CD8-positive, alpha-beta memory T cell (primary cell): ENCODE results near the gene PLXNA2. TPM values are rescaled to one million over a fixed set of nuclear protein-coding genes. Genes with fewer than 3 reads are reported as not detected.

ENCODE experiments used
- CTCF ChIA-PET: fragments of 350-600 bp; sonication (Branson Sonifier 250); formaldehyde crosslinking; loops from one replicate; lab custom pipeline; 2021; ENCODE audit warnings: antibody characterized with exemption; lab: Charles Lee
- POLR2A ChIA-PET: fragments of 350-600 bp; sonication (Branson Sonifier 250); formaldehyde crosslinking; loops from one replicate; lab custom pipeline; 2021; ENCODE audit warnings: antibody characterized with exemption; lab: Charles Lee
- DNase-seq, 5 donors: peaks; one replicate each; pipeline versions ENCODE4 v3.0.0 to v3.0.0-alpha.2; 2020 to 2022; ENCODE audit warnings: mixed read lengths in 1 of 5
- H3K27ac ChIP-seq: one replicate; pipeline ENCODE4 v1.7.0; 2013; ENCODE audit warnings: low read depth, mild to moderate bottlenecking, low read length, moderate library complexity
- H3K27me3 ChIP-seq: 2 replicates; pipeline ENCODE4 v1.7.0; 2013; ENCODE audit warnings: low read length, mild to moderate bottlenecking; ENCODE audit not compliant: insufficient read depth, poor library complexity, severe bottlenecking
- H3K36me3 ChIP-seq: 2 replicates; pipeline ENCODE4 v1.7.0; 2013; ENCODE audit warnings: mild to moderate bottlenecking, low read length, moderate library complexity; ENCODE audit not compliant: insufficient read depth
- H3K4me1 ChIP-seq: 2 replicates; pipeline ENCODE4 v1.7.0; 2013; ENCODE audit warnings: mild to moderate bottlenecking, low read length, moderate library complexity; ENCODE audit not compliant: insufficient read depth
- H3K4me3 ChIP-seq: 2 replicates; pipeline ENCODE4 v1.7.0; 2013; ENCODE audit warnings: mild to moderate bottlenecking, low read length
- H3K9me3 ChIP-seq: 2 replicates; pipeline ENCODE4 v1.7.0; 2013; ENCODE audit warnings: mild to moderate bottlenecking, low read length
- H3K27ac Mint-ChIP-seq, 8 donors: one replicate each; pipeline ENCODE4 v1.8.0; 2020 to 2021; ENCODE audit warnings: mixed read lengths in 8 of 8, mild to moderate bottlenecking in 6 of 8, inconsistent platforms in 3 of 8, moderate library complexity in 3 of 8
- H3K27me3 Mint-ChIP-seq, 2 donors: one replicate each; pipeline ENCODE4 v1.8.0; 2020 to 2021; ENCODE audit warnings: mixed read lengths in 2 of 2, mild to moderate bottlenecking in 1 of 2, moderate library complexity in 1 of 2
- H3K36me3 Mint-ChIP-seq, 3 donors: one replicate each; pipeline ENCODE4 v1.8.0; 2020 to 2021; ENCODE audit warnings: mixed read lengths in 3 of 3, inconsistent platforms in 1 of 3, mild to moderate bottlenecking in 1 of 3
- H3K4me1 Mint-ChIP-seq, 3 donors: one replicate each; pipeline ENCODE4 v1.8.0; 2020 to 2021; ENCODE audit warnings: mixed read lengths in 3 of 3, inconsistent platforms in 1 of 3, mild to moderate bottlenecking in 1 of 3
- H3K4me3 Mint-ChIP-seq, 7 donors: one replicate each; pipeline ENCODE4 v1.8.0; 2020 to 2021; ENCODE audit warnings: mixed read lengths in 7 of 7, mild to moderate bottlenecking in 6 of 7, moderate library complexity in 4 of 7, inconsistent platforms in 2 of 7
- H3K9me3 Mint-ChIP-seq, 5 donors: one replicate each; pipeline ENCODE4 v1.8.0; 2020 to 2022; ENCODE audit warnings: mixed read lengths in 5 of 5, mild to moderate bottlenecking in 3 of 5, moderate library complexity in 2 of 5, inconsistent platforms in 1 of 5
- polyA plus RNA-seq: library from polyadenylated mRNA; unstranded; fragments of 300-500 nt; fragmentation: Illumina TruSeq; gene quantifications from one replicate; pipeline ENCODE4 v1.2.3, GENCODE V29; 2021
- total RNA-seq, 2 experiments: library from RNA; stranded (reverse); gene quantifications; one replicate each; pipeline ENCODE4 v1.2.3, GENCODE V29; 2021

PLXNA2 gene
- total and polyA plus RNA-seq, 3 experiments from 2014 or later, result 0.75 to 1.1 (median 1.0) TPM

- Histone ChIP-seq H3K27me3 (no peaks in the 10 kb centered on the region), H3K4me3 (no peak overlapping the region), H3K36me3 (no peaks in the 10 kb centered on the region), H3K4me1 (no peaks in the 10 kb centered on the region), H3K27ac (no peak overlapping the region), H3K9me3 (no peaks in the 10 kb centered on the region)
- ChIA-PET CTCF (no interaction called here), POLR2A (no interaction called here)
- Mint-ChIP-seq H3K4me1 (no peaks in the 10 kb centered on the region), H3K27ac (no peak overlapping the region), H3K9me3 (no peaks in the 10 kb centered on the region), H3K27me3 (peaks cover 2 to 5% of the 10 kb centered on the region in 2 donors), H3K36me3 (peaks cover 0 to 4% (median 0%) of the 10 kb centered on the region in 3 donors), H3K4me3 (no peak overlapping the region)
- DNase-seq, result no peak
Observed at GRCh38 chr1:208079161-208079560, 165.0 kb downstream of the PLXNA2 start.

DNA sequence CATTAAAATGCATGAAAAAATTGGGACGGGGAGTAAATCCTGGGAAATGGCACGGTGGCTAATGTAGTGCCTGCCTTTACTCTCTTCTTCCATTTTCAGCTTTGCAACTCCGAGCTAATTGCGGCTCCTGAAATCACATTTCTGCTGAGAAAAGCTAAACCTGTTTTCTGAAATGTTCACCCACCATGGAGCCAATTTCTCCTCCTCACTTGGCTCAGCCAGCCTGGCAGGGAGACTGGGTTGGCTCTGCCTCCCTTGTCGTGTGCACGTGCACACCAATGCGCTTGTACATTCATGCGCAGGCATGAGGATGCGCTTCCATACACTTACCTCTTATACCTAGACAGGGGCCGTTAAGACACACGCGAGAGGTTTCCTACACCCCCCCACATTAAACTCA lies 165.4 kb downstream of the PLXNA2 start:
- H3K9me3 Mint-ChIP-seq, result no peaks in the 10 kb centered on the region
- CTCF ChIA-PET, result no interaction called here
- Histone ChIP-seq H3K36me3 (no peaks in the 10 kb centered on the region), H3K9me3 (no peaks in the 10 kb centered on the region), H3K4me3 (no peak overlapping the region), H3K4me1 (no peaks in the 10 kb centered on the region), H3K27ac (no peak overlapping the region), H3K27me3 (no peaks in the 10 kb centered on the region)
- no peak for DNase-seq
- POLR2A ChIA-PET, result no interaction called here
- H3K27ac Mint-ChIP-seq, result peak overlapping the region in 1 of 8 donors; percentile 7
- peaks cover 2 to 5% of the 10 kb centered on the region in 2 donors for H3K27me3 Mint-ChIP-seq
- peaks cover 0 to 4% (median 0%) of the 10 kb centered on the region in 3 donors for H3K36me3 Mint-ChIP-seq
- no peaks in the 10 kb centered on the region for H3K4me1 Mint-ChIP-seq
- H3K4me3 Mint-ChIP-seq, result no peak overlapping the region

GRCh38 chr1:208077232-208078075 lies 166.7 kb downstream of the PLXNA2 start:
- Mint-ChIP-seq H3K36me3 (no peaks in the 10 kb centered on the region), H3K27me3 (peaks cover under 1% of the 10 kb centered on the region in 2 donors), H3K9me3 (no peaks in the 10 kb centered on the region), H3K27ac (no peak overlapping the region), H3K4me3 (no peak overlapping the region), H3K4me1 (no peaks in the 10 kb centered on the region)
- H3K4me1 ChIP-seq, result no peaks in the 10 kb centered on the region
- CTCF ChIA-PET, result no interaction called here
- no peak overlapping the region for H3K27ac ChIP-seq
- POLR2A ChIA-PET, result no interaction called here
- no peak for DNase-seq
- H3K4me3 ChIP-seq, result no peak overlapping the region
- no peaks in the 10 kb centered on the region for H3K9me3 ChIP-seq
- H3K27me3 ChIP-seq, result no peaks in the 10 kb centered on the region
- H3K36me3 ChIP-seq, result no peaks in the 10 kb centered on the region

GRCh38 chr1:208074353-208074752 lies 169.8 kb downstream of the PLXNA2 start:
- H3K27ac ChIP-seq, result no peak overlapping the region
- ChIA-PET POLR2A (no interaction called here), CTCF (no interaction called here)
- H3K36me3 ChIP-seq, result no peaks in the 10 kb centered on the region
- H3K4me3 ChIP-seq, result no peak overlapping the region
- no peak for DNase-seq
- H3K9me3 ChIP-seq, result no peaks in the 10 kb centered on the region
- Mint-ChIP-seq H3K4me3 (no peak overlapping the region), H3K27me3 (no peaks in the 10 kb centered on the region), H3K4me1 (no peaks in the 10 kb centered on the region), H3K9me3 (no peaks in the 10 kb centered on the region), H3K27ac (no peak overlapping the region), H3K36me3 (no peaks in the 10 kb centered on the region)
- H3K4me1 ChIP-seq, result no peaks in the 10 kb centered on the region
- H3K27me3 ChIP-seq, result no peaks in the 10 kb centered on the region

DNA sequence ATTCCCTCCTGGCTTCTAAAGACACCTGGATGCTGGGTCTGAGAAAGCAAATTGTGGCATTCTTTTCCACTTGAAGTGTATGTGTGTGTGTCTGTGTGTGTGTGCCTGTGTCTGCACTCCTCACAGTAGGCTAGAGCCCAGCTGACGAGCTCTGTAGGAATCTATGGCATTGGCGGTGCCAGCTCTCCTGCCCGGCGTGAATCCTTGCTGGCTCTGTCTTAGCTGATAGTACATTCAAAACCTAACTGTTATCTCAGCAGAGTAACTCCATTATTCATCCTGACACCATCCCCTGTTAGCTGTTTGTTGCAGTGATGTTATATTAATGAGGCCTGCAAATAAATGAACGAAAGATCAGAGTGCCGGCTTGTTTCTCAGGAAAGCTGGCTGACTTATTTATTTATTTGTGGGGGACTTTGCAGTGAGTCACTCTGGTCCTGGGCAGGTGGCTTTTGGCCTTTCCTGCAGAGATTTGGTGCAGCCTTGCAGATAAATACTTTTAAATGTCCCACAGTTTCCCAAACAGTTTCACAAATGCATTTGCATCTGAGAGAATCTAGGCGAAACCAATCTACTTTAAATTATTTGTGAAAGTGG lies 172.7 kb downstream of the PLXNA2 start:
- Mint-ChIP-seq H3K27ac (no peak overlapping the region), H3K4me3 (no peak overlapping the region), H3K4me1 (no peaks in the 10 kb centered on the region), H3K27me3 (peaks cover 0 to 2% of the 10 kb centered on the region in 2 donors), H3K36me3 (no peaks in the 10 kb centered on the region), H3K9me3 (no peaks in the 10 kb centered on the region)
- H3K4me3 ChIP-seq, result no peak overlapping the region
- no peaks in the 10 kb centered on the region for H3K4me1 ChIP-seq
- ChIA-PET CTCF (interaction anchor here (1.3 kb wide), 1 partner anchor 23 kb away, joined by 4 read pairs; no protein-coding TSS in a partner anchor), POLR2A (no interaction called here)
- H3K36me3 ChIP-seq, result no peaks in the 10 kb centered on the region
- H3K27ac ChIP-seq, result no peak overlapping the region
- H3K27me3 ChIP-seq, result no peaks in the 10 kb centered on the region
- no peak for DNase-seq
- H3K9me3 ChIP-seq, result no peaks in the 10 kb centered on the region

DNA sequence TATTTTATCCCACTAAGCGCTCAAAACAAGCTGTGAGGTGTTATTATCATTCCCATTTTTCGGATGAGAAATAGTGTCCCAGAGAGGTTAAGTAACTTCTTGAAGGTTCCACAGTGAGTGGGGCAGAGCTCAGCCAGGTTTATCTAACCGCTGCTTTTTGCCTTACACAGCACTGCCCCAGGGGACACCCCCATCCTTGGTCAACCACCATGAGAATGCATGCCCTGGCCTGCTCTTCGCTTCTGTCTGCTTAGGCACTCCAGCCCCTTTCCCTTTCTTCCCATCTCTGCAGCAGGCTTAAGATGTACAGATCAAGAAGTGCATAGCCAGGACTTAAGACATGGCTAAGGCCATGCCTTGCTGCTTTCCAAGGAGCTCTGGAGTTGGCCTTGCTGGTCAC lies 174.3 kb downstream of the PLXNA2 start:
- H3K36me3 Mint-ChIP-seq, result peaks cover 0 to 1% (median 0%) of the 10 kb centered on the region in 3 donors
- no peak overlapping the region for H3K27ac Mint-ChIP-seq
- H3K4me1 ChIP-seq, result no peaks in the 10 kb centered on the region
- no peaks in the 10 kb centered on the region for H3K9me3 ChIP-seq
- CTCF ChIA-PET, result interaction anchor here (1.2 kb wide), 1 partner anchor 11 kb away, joined by 3 read pairs; no protein-coding TSS in a partner anchor
- H3K4me3 Mint-ChIP-seq, result no peak overlapping the region
- H3K27me3 ChIP-seq, result no peaks in the 10 kb centered on the region
- H3K4me3 ChIP-seq, result no peak overlapping the region
- H3K4me1 Mint-ChIP-seq, result no peaks in the 10 kb centered on the region
- POLR2A ChIA-PET, result no interaction called here
- H3K27ac ChIP-seq, result no peak overlapping the region
- no peaks in the 10 kb centered on the region for H3K36me3 ChIP-seq
- H3K9me3 Mint-ChIP-seq, result no peaks in the 10 kb centered on the region
- no peak for DNase-seq
- H3K27me3 Mint-ChIP-seq, result peaks cover 1 to 2% of the 10 kb centered on the region in 2 donors

- Mint-ChIP-seq H3K27me3 (peaks cover 1 to 2% of the 10 kb centered on the region in 2 donors), H3K4me1 (no peaks in the 10 kb centered on the region), H3K9me3 (no peaks in the 10 kb centered on the region), H3K27ac (no peak overlapping the region), H3K36me3 (peaks cover 0 to 1% (median 0%) of the 10 kb centered on the region in 3 donors), H3K4me3 (no peak overlapping the region)
- ChIA-PET POLR2A (no interaction called here), CTCF (no interaction called here)
- H3K4me1 ChIP-seq, result no peaks in the 10 kb centered on the region
- no peak for DNase-seq
- H3K27ac ChIP-seq, result no peak overlapping the region
- H3K27me3 ChIP-seq, result no peaks in the 10 kb centered on the region
- H3K4me3 ChIP-seq, result no peak overlapping the region
- no peaks in the 10 kb centered on the region for H3K36me3 ChIP-seq
- H3K9me3 ChIP-seq, result no peaks in the 10 kb centered on the region
Observed at GRCh38 chr1:208069317-208069716, 174.9 kb downstream of the PLXNA2 start.

DNA sequence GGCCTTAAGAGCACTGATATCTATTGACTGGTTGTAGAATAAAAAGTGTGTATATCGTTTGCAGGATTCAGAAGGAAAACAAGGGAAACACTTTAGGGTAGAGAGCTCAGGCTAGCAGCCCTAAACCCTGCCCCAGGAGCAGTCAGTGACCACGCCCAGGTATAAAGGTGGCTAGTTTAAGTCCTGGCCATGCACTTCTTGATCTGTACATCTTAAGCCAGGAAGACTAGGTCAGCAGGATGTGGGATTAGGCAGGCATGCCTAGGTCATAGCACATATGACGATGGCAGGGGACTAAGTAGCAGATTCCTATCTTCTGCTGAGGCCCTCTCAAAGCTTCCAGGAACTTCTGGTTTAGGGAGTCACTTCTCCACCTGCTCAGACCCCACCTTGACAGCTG lies 175.3 kb downstream of the PLXNA2 start:
- ChIA-PET CTCF (no interaction called here), POLR2A (no interaction called here)
- H3K4me1 ChIP-seq, result no peaks in the 10 kb centered on the region
- H3K36me3 ChIP-seq, result no peaks in the 10 kb centered on the region
- no peak overlapping the region for H3K4me3 ChIP-seq
- no peak overlapping the region for H3K27ac ChIP-seq
- no peaks in the 10 kb centered on the region for H3K9me3 Mint-ChIP-seq
- no peak overlapping the region for H3K4me3 Mint-ChIP-seq
- no peak overlapping the region for H3K27ac Mint-ChIP-seq
- H3K36me3 Mint-ChIP-seq, result peaks cover 0 to 1% (median 0%) of the 10 kb centered on the region in 3 donors
- no peaks in the 10 kb centered on the region for H3K9me3 ChIP-seq
- no peaks in the 10 kb centered on the region for H3K4me1 Mint-ChIP-seq
- no peak for DNase-seq
- peaks cover 1 to 2% of the 10 kb centered on the region in 2 donors for H3K27me3 Mint-ChIP-seq
- no peaks in the 10 kb centered on the region for H3K27me3 ChIP-seq
